ENCODE data around the gene SYNPO2L.
A peak's percentile ranks its signal among the peaks of the same experiment; 100 is the strongest.

SYNPO2L gene

DNA sequence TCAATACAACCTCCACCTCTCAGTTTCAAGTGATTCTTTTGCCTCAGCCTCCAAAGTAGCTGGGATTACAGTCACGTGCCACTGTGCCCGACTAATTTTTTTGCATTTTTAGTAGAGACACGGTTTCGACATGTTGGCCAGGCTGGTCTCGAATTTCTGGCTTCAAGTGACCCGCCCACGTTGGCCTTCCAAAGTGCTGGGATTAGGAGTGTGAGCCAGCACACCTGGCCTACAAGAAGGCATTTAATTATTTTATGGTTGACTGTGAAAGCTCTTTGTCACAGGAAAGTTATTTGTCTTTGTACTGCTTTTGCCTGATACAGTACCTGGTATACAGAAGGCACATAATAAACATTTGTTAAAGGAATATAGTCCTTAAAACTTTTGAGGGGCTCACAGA, 27.4 kb downstream of the SYNPO2L start:
- no peak overlapping the region for H4K91ac ChIP-seq (ENCODE audit: low read depth, low read length)
- H3K4me1 ChIP-seq (ENCODE audit: control insufficient read depth in 1 of 2, insufficient read depth in 2 of 2, low read length in 2 of 2): peaks cover 0 to 3% of the 10 kb centered on the region in 2 experiments
- H3K79me2 ChIP-seq (ENCODE audit: control insufficient read depth, insufficient read depth, low read length, poor library complexity): peaks cover 7% of the 10 kb centered on the region
- H3K4me3 ChIP-seq (ENCODE audit: low read depth, low read length): no peak overlapping the region
- H3K14ac ChIP-seq (ENCODE audit: low read length): no peak overlapping the region
- H2AK5ac ChIP-seq (ENCODE audit: low read length): no peak overlapping the region
- no peak for DNase-seq
- no peak overlapping the region for H3K4ac ChIP-seq (ENCODE audit: low read depth, low read length)
- no peak overlapping the region for H3K23ac ChIP-seq (ENCODE audit: low read length)
- H3K27ac ChIP-seq (ENCODE audit: low read depth, low read length): no peak overlapping the region
- no peak overlapping the region for H3K4me2 ChIP-seq (ENCODE audit: low read length)
- no CpG with 5 or more reads among the region's 7 CpGs for WGBS (ENCODE audit: extremely low coverage, insufficient coverage, insufficient read length)
- no peak overlapping the region for H3K9ac ChIP-seq (ENCODE audit: low read length)
- H2AFZ ChIP-seq (ENCODE audit: insufficient read depth, low read length, poor library complexity): no peak overlapping the region
- no peaks in the 10 kb centered on the region for H3K27me3 ChIP-seq (ENCODE audit: insufficient read depth, low read length)
- H3K9me3 ChIP-seq (ENCODE audit: insufficient read depth, low read depth, low read length): no peaks in the 10 kb centered on the region
- no peak overlapping the region for H2BK12ac ChIP-seq (ENCODE audit: low read length)
- no peaks in the 10 kb centered on the region for H3K36me3 ChIP-seq (ENCODE audit: control insufficient read depth in 1 of 2, insufficient read depth in 2 of 2, low read length in 2 of 2)
- no peak overlapping the region for H2BK5ac ChIP-seq (ENCODE audit: low read depth, low read length, poor library complexity)
- no peak overlapping the region for H2BK120ac ChIP-seq (ENCODE audit: insufficient read depth, low read length, poor library complexity)
- H4K8ac ChIP-seq (ENCODE audit: low read depth, low read length): no peak overlapping the region
- peaks cover 11% of the 10 kb centered on the region for H3K79me1 ChIP-seq (ENCODE audit: low read length)
- H4K12ac ChIP-seq (ENCODE audit: low read depth, low read length): no peak overlapping the region
- H3K18ac ChIP-seq (ENCODE audit: low read length): no peak overlapping the region

DNA sequence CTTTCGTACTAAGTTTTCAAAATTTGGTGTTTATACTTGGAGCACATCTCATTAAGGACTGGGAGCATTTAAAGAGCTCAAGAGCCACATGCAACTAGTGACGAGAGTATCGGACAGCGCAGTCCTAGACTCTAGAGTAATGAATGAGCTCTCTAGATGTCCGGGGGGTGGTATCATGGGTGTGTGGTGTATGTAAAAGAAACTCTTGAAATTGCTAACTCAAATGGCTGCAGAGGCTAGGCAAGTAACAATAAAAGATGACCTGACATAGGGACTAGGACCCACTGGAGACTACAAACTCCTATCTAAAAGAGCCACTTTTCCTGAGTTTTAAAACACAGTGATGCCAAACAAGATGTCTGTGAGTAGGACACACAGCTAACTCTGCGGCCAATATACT, 28.5 kb downstream of the SYNPO2L start:
- H3K36me3 ChIP-seq (ENCODE audit: control insufficient read depth in 1 of 2, insufficient read depth in 2 of 2, low read length in 2 of 2): no peaks in the 10 kb centered on the region
- H2BK5ac ChIP-seq (ENCODE audit: low read depth, low read length, poor library complexity): no peak overlapping the region
- H3K4me1 ChIP-seq (ENCODE audit: control insufficient read depth in 1 of 2, insufficient read depth in 2 of 2, low read length in 2 of 2): peaks cover 0 to 3% of the 10 kb centered on the region in 2 experiments
- H4K12ac ChIP-seq (ENCODE audit: low read depth, low read length): no peak overlapping the region
- H4K91ac ChIP-seq (ENCODE audit: low read depth, low read length): no peak overlapping the region
- no peak overlapping the region for H3K4me3 ChIP-seq (ENCODE audit: low read depth, low read length)
- WGBS (ENCODE audit: extremely low coverage, insufficient coverage, insufficient read length): no CpG with 5 or more reads among the region's 6 CpGs
- no peaks in the 10 kb centered on the region for H3K9me3 ChIP-seq (ENCODE audit: insufficient read depth, low read depth, low read length)
- H3K4me2 ChIP-seq (ENCODE audit: low read length): no peak overlapping the region
- H3K79me2 ChIP-seq (ENCODE audit: control insufficient read depth, insufficient read depth, low read length, poor library complexity): peaks cover 7% of the 10 kb centered on the region
- no peak overlapping the region for H2AFZ ChIP-seq (ENCODE audit: insufficient read depth, low read length, poor library complexity)
- H3K14ac ChIP-seq (ENCODE audit: low read length): no peak overlapping the region
- no peak overlapping the region for H3K9ac ChIP-seq (ENCODE audit: low read length)
- no peak for DNase-seq
- no peak overlapping the region for H3K4ac ChIP-seq (ENCODE audit: low read depth, low read length)
- H3K27me3 ChIP-seq (ENCODE audit: insufficient read depth, low read length): no peaks in the 10 kb centered on the region
- H2BK12ac ChIP-seq (ENCODE audit: low read length): no peak overlapping the region
- no peak overlapping the region for H3K27ac ChIP-seq (ENCODE audit: low read depth, low read length)
- no peak overlapping the region for H3K23ac ChIP-seq (ENCODE audit: low read length)
- H2BK120ac ChIP-seq (ENCODE audit: insufficient read depth, low read length, poor library complexity): no peak overlapping the region
- H4K8ac ChIP-seq (ENCODE audit: low read depth, low read length): no peak overlapping the region
- H3K79me1 ChIP-seq (ENCODE audit: low read length): peaks cover 11% of the 10 kb centered on the region
- H2AK5ac ChIP-seq (ENCODE audit: low read length): no peak overlapping the region
- no peak overlapping the region for H3K18ac ChIP-seq (ENCODE audit: low read length)

- Histone ChIP-seq H2BK12ac (ENCODE audit: low read length) (no peak overlapping the region), H3K23ac (ENCODE audit: low read length) (no peak overlapping the region), H3K4me2 (ENCODE audit: low read length) (peak overlapping the region; percentile 89), H3K9me3 (ENCODE audit: insufficient read depth, low read depth, low read length) (no peaks in the 10 kb centered on the region), H3K4me1 (ENCODE audit: control insufficient read depth in 1 of 2, insufficient read depth in 2 of 2, low read length in 2 of 2) (peaks cover 0 to 3% of the 10 kb centered on the region in 2 experiments), H2AFZ (ENCODE audit: insufficient read depth, low read length, poor library complexity) (peak overlapping the region; percentile 69), H2AK5ac (ENCODE audit: low read length) (no peak overlapping the region), H3K79me1 (ENCODE audit: low read length) (peaks cover 11% of the 10 kb centered on the region), H3K4ac (ENCODE audit: low read depth, low read length) (peak overlapping the region; percentile 33), H3K36me3 (ENCODE audit: control insufficient read depth in 1 of 2, insufficient read depth in 2 of 2, low read length in 2 of 2) (no peaks in the 10 kb centered on the region), H2BK120ac (ENCODE audit: insufficient read depth, low read length, poor library complexity) (peak overlapping the region; percentile 65), H3K9ac (ENCODE audit: low read length) (peak overlapping the region; percentile 90), H3K27me3 (ENCODE audit: insufficient read depth, low read length) (no peaks in the 10 kb centered on the region), H4K8ac (ENCODE audit: low read depth, low read length) (peak overlapping the region; percentile 88), H3K14ac (ENCODE audit: low read length) (peak overlapping the region; percentile 74), H4K91ac (ENCODE audit: low read depth, low read length) (peak overlapping the region; percentile 86), H3K79me2 (ENCODE audit: control insufficient read depth, insufficient read depth, low read length, poor library complexity) (peaks cover 7% of the 10 kb centered on the region), H3K18ac (ENCODE audit: low read length) (peak overlapping the region; percentile 76), H3K27ac (ENCODE audit: low read depth, low read length) (peak overlapping the region; percentile 30), H3K4me3 (ENCODE audit: low read depth, low read length) (peak overlapping the region; percentile 94), H2BK5ac (ENCODE audit: low read depth, low read length, poor library complexity) (peak overlapping the region; percentile 39), H4K12ac (ENCODE audit: low read depth, low read length) (peak overlapping the region; percentile 71)
- no CpG with 5 or more reads among the region's 42 CpGs for WGBS (ENCODE audit: extremely low coverage, insufficient coverage, insufficient read length)
- peak; percentile 96 to 100 for DNase-seq
Measured at GRCh38 chr10:73625884-73626752, 29.7 kb downstream of the SYNPO2L start.

GRCh38 chr10:73625004-73625883, 30.6 kb downstream of the SYNPO2L start:
- Histone ChIP-seq H3K4ac (ENCODE audit: low read depth, low read length) (peak overlapping the region; percentile 7), H3K14ac (ENCODE audit: low read length) (peak overlapping the region; percentile 10), H3K4me3 (ENCODE audit: low read depth, low read length) (peak overlapping the region; percentile 94), H2BK12ac (ENCODE audit: low read length) (no peak overlapping the region), H2BK120ac (ENCODE audit: insufficient read depth, low read length, poor library complexity) (peak overlapping the region; percentile 0), H3K23ac (ENCODE audit: low read length) (no peak overlapping the region), H2AK5ac (ENCODE audit: low read length) (no peak overlapping the region), H4K8ac (ENCODE audit: low read depth, low read length) (peak overlapping the region; percentile 55), H3K4me2 (ENCODE audit: low read length) (peak overlapping the region; percentile 88), H3K79me2 (ENCODE audit: control insufficient read depth, insufficient read depth, low read length, poor library complexity) (peaks cover 7% of the 10 kb centered on the region), H3K4me1 (ENCODE audit: control insufficient read depth in 1 of 2, insufficient read depth in 2 of 2, low read length in 2 of 2) (peaks cover 0 to 3% of the 10 kb centered on the region in 2 experiments), H3K27me3 (ENCODE audit: insufficient read depth, low read length) (no peaks in the 10 kb centered on the region), H3K79me1 (ENCODE audit: low read length) (peaks cover 11% of the 10 kb centered on the region), H3K18ac (ENCODE audit: low read length) (peak overlapping the region; percentile 17), H2AFZ (ENCODE audit: insufficient read depth, low read length, poor library complexity) (peak overlapping the region; percentile 24), H3K9me3 (ENCODE audit: insufficient read depth, low read depth, low read length) (no peaks in the 10 kb centered on the region), H3K27ac (ENCODE audit: low read depth, low read length) (peak overlapping the region; percentile 28), H3K9ac (ENCODE audit: low read length) (peak overlapping the region; percentile 86), H4K12ac (ENCODE audit: low read depth, low read length) (no peak overlapping the region), H4K91ac (ENCODE audit: low read depth, low read length) (peak overlapping the region; percentile 33), H2BK5ac (ENCODE audit: low read depth, low read length, poor library complexity) (peak overlapping the region; percentile 4), H3K36me3 (ENCODE audit: control insufficient read depth in 1 of 2, insufficient read depth in 2 of 2, low read length in 2 of 2) (no peaks in the 10 kb centered on the region)
- DNase-seq: peak; percentile 29 to 61
- no CpG with 5 or more reads among the region's 46 CpGs for WGBS (ENCODE audit: extremely low coverage, insufficient coverage, insufficient read length)

Measured in trophoblast cell (in vitro differentiated cells and primary cell).